PC-3 (cell line): ENCODE data around the gene STIM1.

Source experiments
- EZH2 ChIP-seq: fragments of 300-600 bp; sonication (generic); IDR thresholded peaks from one replicate; pipeline ENCODE4 v1.6.1; 2017; ENCODE audit warnings: antibody characterized with exemption, mild to moderate bottlenecking, low read length; ENCODE audit not compliant: unreplicated experiment
- TF ChIP-seq, protein P1 (sequence below): fragments of 300-600 bp; sonication (generic); conservative IDR thresholded peaks from 2 replicates; pipeline ENCODE4 v1.5.1; 2017; ENCODE audit warnings: antibody characterized with exemption, low read depth, mild to moderate bottlenecking, low read length

DNA sequence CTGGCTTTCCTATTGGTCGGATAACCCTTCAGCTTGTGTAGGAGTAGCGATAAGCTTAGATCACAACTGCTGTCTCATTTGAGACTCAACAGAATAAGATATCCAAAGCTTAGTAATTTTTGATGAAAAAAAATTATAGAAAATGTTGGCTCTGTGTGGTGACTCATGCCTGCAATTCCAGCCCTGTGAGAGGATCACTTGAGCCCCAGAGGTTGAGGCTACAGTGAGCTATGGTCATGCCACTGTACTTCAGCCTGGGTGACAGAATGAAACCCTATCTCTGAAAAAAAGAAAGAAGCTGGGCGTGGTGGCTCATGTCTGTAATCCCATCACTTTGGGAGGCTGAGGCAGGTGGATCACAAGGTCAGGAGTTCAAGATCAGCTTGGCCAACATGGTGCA, 183.5 kb downstream of the STIM1 start:
- TF ChIP-seq, protein P1, sequence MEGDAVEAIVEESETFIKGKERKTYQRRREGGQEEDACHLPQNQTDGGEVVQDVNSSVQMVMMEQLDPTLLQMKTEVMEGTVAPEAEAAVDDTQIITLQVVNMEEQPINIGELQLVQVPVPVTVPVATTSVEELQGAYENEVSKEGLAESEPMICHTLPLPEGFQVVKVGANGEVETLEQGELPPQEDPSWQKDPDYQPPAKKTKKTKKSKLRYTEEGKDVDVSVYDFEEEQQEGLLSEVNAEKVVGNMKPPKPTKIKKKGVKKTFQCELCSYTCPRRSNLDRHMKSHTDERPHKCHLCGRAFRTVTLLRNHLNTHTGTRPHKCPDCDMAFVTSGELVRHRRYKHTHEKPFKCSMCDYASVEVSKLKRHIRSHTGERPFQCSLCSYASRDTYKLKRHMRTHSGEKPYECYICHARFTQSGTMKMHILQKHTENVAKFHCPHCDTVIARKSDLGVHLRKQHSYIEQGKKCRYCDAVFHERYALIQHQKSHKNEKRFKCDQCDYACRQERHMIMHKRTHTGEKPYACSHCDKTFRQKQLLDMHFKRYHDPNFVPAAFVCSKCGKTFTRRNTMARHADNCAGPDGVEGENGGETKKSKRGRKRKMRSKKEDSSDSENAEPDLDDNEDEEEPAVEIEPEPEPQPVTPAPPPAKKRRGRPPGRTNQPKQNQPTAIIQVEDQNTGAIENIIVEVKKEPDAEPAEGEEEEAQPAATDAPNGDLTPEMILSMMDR: no peak
- no peak for TF ChIP-seq EZH2
